HepG2 (cell line): Measurements from ENCODE around the gene ATP5F1C. TPM values are rescaled to one million over a fixed set of nuclear protein-coding genes. Genes with fewer than 3 reads are reported as not detected.
A peak's percentile ranks its signal among the peaks of the same experiment; 100 is the strongest.

ENCODE experiments used
- ATAC-seq: fragments of 200-7000 bp; cut with Tn5 transposase; 3 replicates; pipeline ENCODE4 v1.9.1; 2020; ENCODE audit warnings: mild to moderate bottlenecking, moderate library complexity
- BruUV-seq: library from RNA; stranded (reverse); fragments of 400-500 nt; replicated peaks from 2 replicates; lab custom pipeline; 2021; lab: Mats Ljungman, UMichigan
- CTCF ChIA-PET: fragments of 300-600 bp; formaldehyde crosslinking; extraction: SDS; loops from one replicate; lab custom pipeline; 2021; ENCODE audit warnings: low total read pairs, inconsistent platforms, low intra/inter-chr PET ratio; lab: Yijun Ruan, JAX
- POLR2A ChIA-PET: fragments of 350-600 bp; sonication (Branson Sonifier 250); formaldehyde crosslinking; loops from one replicate; lab custom pipeline; 2020; ENCODE audit warnings: antibody characterized with exemption, inconsistent platforms; lab: Yijun Ruan, JAX
- DNase-seq: peaks from one replicate; pipeline ENCODE4 v3.0.0-alpha.2; 2015; ENCODE audit warnings: low spot score
- FAIRE-seq: peaks from 3 replicates; lab custom pipeline; 2011; peaks lifted over from hg19 to GRCh38; lab: Jason Lieb, UNC
- H2AFZ ChIP-seq: one replicate; pipeline ENCODE4 v1.6.1; 2011; ENCODE audit warnings: low read length, inconsistent platforms
- H3K27ac ChIP-seq: fragments of 300-600 bp; 3 replicates; pipeline ENCODE4 v1.8.0; 2011; ENCODE audit warnings: mixed run types, mild to moderate bottlenecking, mixed read lengths, low read length, inconsistent platforms; ENCODE audit not compliant: insufficient read depth; ENCODE audit errors: extremely low read length
- H3K27me3 ChIP-seq, 2 experiments: fragments of 200-600 bp in 1 of 2; 2 replicates in 1 of 2; 3 replicates in 1 of 2; pipeline versions ENCODE4 v1.6.0 to v1.8.0; 2011; ENCODE audit warnings: low read length in 2 of 2, mild to moderate bottlenecking in 2 of 2, moderate library complexity in 2 of 2, inconsistent platforms in 1 of 2; ENCODE audit not compliant: insufficient read depth in 2 of 2, control insufficient read depth in 1 of 2
- H3K36me3 ChIP-seq, 2 experiments: fragments of 200-600 bp in 1 of 2; replicated peaks in 1 of 2; 2 replicates in 1 of 2; 3 replicates in 1 of 2; pipeline versions ENCODE4 v1.5.1 to v1.8.0; 2011; ENCODE audit warnings: low read length in 2 of 2, inconsistent platforms in 1 of 2; ENCODE audit not compliant: insufficient read depth in 2 of 2, control insufficient read depth in 1 of 2
- H3K4me1 ChIP-seq: 2 replicates; pipeline ENCODE4 v1.5.1; 2012; ENCODE audit warnings: low read length, inconsistent platforms; ENCODE audit not compliant: insufficient read depth
- H3K4me2 ChIP-seq: 2 replicates; pipeline ENCODE4 v1.6.0; 2011; ENCODE audit warnings: low read depth, low read length, inconsistent platforms
- H3K4me3 ChIP-seq, 3 experiments: fragments of 200-600 bp in 1 of 3; sonication (generic), shearing (Covaris generic) in 1 of 3; replicated peaks in 1 of 3; 2 replicates each; pipeline ENCODE4 v1.5.1; 2011 to 2016; ENCODE audit warnings: low read length in 3 of 3, inconsistent platforms in 2 of 3, low read depth in 2 of 3, mild to moderate bottlenecking in 2 of 3, control low read depth in 1 of 3, mixed read lengths in 1 of 3; ENCODE audit not compliant: insufficient read depth in 1 of 3
- H3K79me2 ChIP-seq: one replicate; pipeline ENCODE4 v1.6.1; 2011; ENCODE audit warnings: low read length, inconsistent platforms; ENCODE audit not compliant: insufficient read depth
- H3K9ac ChIP-seq: 2 replicates; pipeline ENCODE4 v1.6.0; 2011; ENCODE audit warnings: mild to moderate bottlenecking, low read depth, low read length, inconsistent platforms; ENCODE audit not compliant: insufficient read depth
- H3K9me3 ChIP-seq: 2 replicates; pipeline ENCODE4 v1.5.1; 2012; ENCODE audit warnings: mild to moderate bottlenecking, low read length
- H4K20me1 ChIP-seq: 2 replicates; pipeline ENCODE4 v1.6.0; 2011; ENCODE audit warnings: inconsistent platforms, mild to moderate bottlenecking, low read length, moderate library complexity; ENCODE audit not compliant: insufficient read depth
- KDM2A ChIP-seq: sonication (generic); formaldehyde crosslinking; IDR thresholded peaks from 2 replicates; pipeline ENCODE4 v1.4.0; 2020; ENCODE audit warnings: low read depth, missing genetic modification reagents, borderline replicate concordance
- KLF16 ChIP-seq, 2 experiments: sonication (generic) in 1 of 2; formaldehyde crosslinking in 1 of 2; IDR thresholded peaks; 2 replicates each; pipeline versions ENCODE4 v1.6.1 to v1.8.0; 2016 to 2023; ENCODE audit warnings: missing genetic modification reagents in 2 of 2, missing compliant biosample characterization in 1 of 2
- MAFF ChIP-seq: IDR thresholded peaks from 2 replicates; pipeline ENCODE4 v1.6.1; 2011; ENCODE audit warnings: low read depth, low read length, improper control_type of control experiment
- NKX3-1 ChIP-seq: sonication (generic); formaldehyde crosslinking; IDR thresholded peaks from 2 replicates; pipeline ENCODE4 v1.5.0; 2020; ENCODE audit warnings: missing genetic modification reagents
- RARG ChIP-seq: sonication (generic); formaldehyde crosslinking; IDR thresholded peaks from 2 replicates; pipeline ENCODE4 v1.4.0; 2020; ENCODE audit warnings: low read depth, mild to moderate bottlenecking, missing genetic modification reagents
- RBM22 ChIP-seq: fragments of 200-400 bp; formaldehyde crosslinking; optimal IDR thresholded peaks from 2 replicates; pipeline ENCODE3; 2017; ENCODE audit warnings: mild to moderate bottlenecking, low read length, moderate library complexity
- RERE ChIP-seq: IDR thresholded peaks from 2 replicates; pipeline ENCODE4 v1.6.1; 2016; ENCODE audit warnings: low read depth, missing genetic modification reagents, missing compliant biosample characterization
- TOPORS ChIP-seq: sonication (generic); formaldehyde crosslinking; IDR thresholded peaks from 2 replicates; pipeline ENCODE4 v1.8.0; 2023; ENCODE audit warnings: mild to moderate bottlenecking, missing genetic modification reagents
- ZFP62 ChIP-seq: sonication (generic); formaldehyde crosslinking; IDR thresholded peaks from 2 replicates; pipeline ENCODE4 v1.4.0; 2020; ENCODE audit warnings: missing genetic modification reagents
- ZNF232 ChIP-seq: sonication (generic); formaldehyde crosslinking; IDR thresholded peaks from 2 replicates; pipeline ENCODE4 v1.4.0; 2020; ENCODE audit warnings: missing genetic modification reagents, borderline replicate concordance
- ZNF264 ChIP-seq: sonication (generic); formaldehyde crosslinking; IDR thresholded peaks from 2 replicates; pipeline ENCODE4 v1.4.0; 2020; ENCODE audit warnings: missing genetic modification reagents
- ZNF556 ChIP-seq: sonication (generic); formaldehyde crosslinking; IDR thresholded peaks from 2 replicates; pipeline ENCODE4 v1.4.0; 2020; ENCODE audit warnings: mild to moderate bottlenecking, missing genetic modification reagents, borderline replicate concordance
- ZSCAN25 ChIP-seq: sonication (generic); formaldehyde crosslinking; IDR thresholded peaks from 2 replicates; pipeline ENCODE4 v1.8.0; 2022; ENCODE audit warnings: mild to moderate bottlenecking, missing genetic modification reagents
- WGBS: methylation state at CpG from one replicate; pipeline ENCODE4 v1.1.6; 2017; ENCODE audit warnings: low lambda C conversion rate; 5-methylcytosine and 5-hydroxymethylcytosine counted together
- in situ Hi-C: cut with HindIII; loops from 2 replicates; pipeline ENCODE4 v1.10.0; 2017; ENCODE audit warnings: low pct_unique_long_range_greater_than_20kb; ENCODE audit not compliant: extremely low pct_ligation_motif_present
- intact Hi-C: fragments of 100-400 bp; cut with micrococcal nuclease; formaldehyde crosslinking; loops from one replicate; pipeline ENCODE4 v1.10.0; 2022; ENCODE audit not compliant: unreplicated experiment
- polyA plus RNA-seq, 8 experiments: library from polyadenylated mRNA; depleted of rRNA in 3 of 8; stranded (reverse) in 7 of 8; unstranded in 1 of 8; fragments of >200 nt; fragmentation: Illumina TruSeq in 4 of 8; extraction: Trizol in 4 of 8; gene quantifications; 2 replicates each; pipeline versions ENCODE4 v1.2.1 to v1.2.3, GENCODE V29; 2011 to 2016; ENCODE audit warnings: low read depth in 4 of 8, missing spikeins in 1 of 8, mixed read lengths in 1 of 8; ENCODE audit not compliant: insufficient read depth in 1 of 8
- total RNA-seq, 5 experiments: library from RNA; depleted of rRNA; stranded (reverse); fragments of >200 nt; fragmentation: Illumina TruSeq; extraction: Trizol; gene quantifications; 2 replicates each; pipeline ENCODE4 v1.2.3, GENCODE V29; 2016; ENCODE audit warnings: low read depth in 1 of 5

Gene ATP5F1C
- total and polyA plus RNA-seq, 2 of the 13 experiments (the other 11 are each of a cell fraction or from before 2014, with no cell fraction given), result 407 to 416 TPM

DNA sequence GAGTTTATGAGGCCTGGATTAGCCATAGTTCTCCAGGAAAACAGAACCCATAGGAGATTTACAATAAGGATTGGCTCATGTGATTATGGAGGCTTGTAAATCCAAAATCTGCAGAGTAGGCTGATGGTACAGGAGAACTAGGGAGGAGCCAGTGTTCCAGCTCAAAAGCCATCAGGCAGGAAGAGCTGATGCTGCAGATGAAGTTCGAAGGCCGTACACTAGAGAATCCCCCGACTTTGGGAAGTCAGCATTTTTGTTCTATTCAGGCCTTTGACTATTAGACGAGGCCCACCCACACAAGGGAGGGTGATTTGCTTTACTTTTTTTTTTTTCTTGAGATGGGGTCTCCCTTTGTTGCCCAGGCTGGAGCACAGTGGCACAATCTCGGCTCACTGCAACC is 37.8 kb upstream of the ATP5F1C start:
- intact Hi-C loops, result no loop called here
- CTCF ChIA-PET, result no interaction called here
- Histone ChIP-seq H3K27me3 (no peaks in the 10 kb centered on the region), H3K4me2 (no peak overlapping the region), H3K9me3 (no peaks in the 10 kb centered on the region), H3K27ac (no peak overlapping the region), H4K20me1 (no peaks in the 10 kb centered on the region), H3K4me1 (no peaks in the 10 kb centered on the region), H3K36me3 (peaks cover 31 to 65% of the 10 kb centered on the region in 2 experiments), H3K9ac (no peak overlapping the region), H2AFZ (no peak overlapping the region), H3K79me2 (no peaks in the 10 kb centered on the region), H3K4me3 (no peak overlapping the region)
- WGBS, result 94% methylated on average over 5 of the region's 5 CpGs
- POLR2A ChIA-PET, result interaction anchor here (2.2 kb wide), 1 partner anchor 10 kb away, joined by 7 read pairs; no protein-coding TSS in a partner anchor
- in situ Hi-C loops, result loop anchor here (25.0 kb wide), 1 partner anchor 1562 kb away; no protein-coding TSS in a partner anchor
- FAIRE-seq (no peak), ATAC-seq (peak; percentile 6; the same call in 2 of the 3 replicates), DNase-seq (no peak)
- TF ChIP-seq ZFP62 (CRISPR knock-in tag) (no peak), MAFF (peak; percentile 20; the same call in 1 of the 2 replicates), RBM22 (peak; percentile 74)
- BruUV-seq, result no TSS peak

- intact Hi-C loops, result no loop called here
- ATAC-seq, result no peak
- POLR2A ChIA-PET, result interaction anchor here (0.7 kb wide), 1 partner anchor 52 kb away, joined by 5 read pairs; no protein-coding TSS in a partner anchor
- Histone ChIP-seq H3K4me3 (no peak overlapping the region), H4K20me1 (no peaks in the 10 kb centered on the region), H2AFZ (no peak overlapping the region), H3K9ac (no peak overlapping the region), H3K9me3 (no peaks in the 10 kb centered on the region), H3K27me3 (no peaks in the 10 kb centered on the region), H3K79me2 (no peaks in the 10 kb centered on the region), H3K4me1 (no peaks in the 10 kb centered on the region), H3K4me2 (no peak overlapping the region), H3K36me3 (peaks cover 23 to 59% of the 10 kb centered on the region in 2 experiments), H3K27ac (no peak overlapping the region)
- CTCF ChIA-PET, result no interaction called here
- in situ Hi-C loops, result loop anchor here (25.0 kb wide), 1 partner anchor 1560 kb away; no protein-coding TSS in a partner anchor
- FAIRE-seq, result no peak
- 93% methylated on average over 6 of the region's 6 CpGs for WGBS
- DNase-seq, result no peak
- BruUV-seq, result TSS peak; percentile 32
- TF ChIP-seq RERE (no peak), KLF16 (CRISPR knock-in tag; IDR thresholded peaks at IDR 0.05) (no peak), TOPORS (CRISPR knock-in tag) (no peak), ZNF232 (no peak), ZSCAN25 (CRISPR knock-in tag) (no peak), RARG (no peak), ZNF556 (no peak), KDM2A (CRISPR knock-in tag) (no peak), NKX3-1 (CRISPR knock-in tag) (no peak), ZNF264 (CRISPR knock-in tag) (no peak)
These were observed 35.7 kb upstream of the ATP5F1C start for GRCh38 chr10:7752251-7752650.
